ENCODE results near the gene GPC5.
"Not testable (repeated sequence)": the region's sequence is repeated elsewhere in the genome, so short reads cannot be mapped to it uniquely, and the experiment has no call there.

Gene GPC5

GRCh38 chr13:92514420-92515125 is 1116.2 kb downstream of the GPC5 start:
- no peak for DNase-seq

- not testable (repeated sequence) for DNase-seq
Measured at GRCh38 chr13:92516878-92517277, 1118.5 kb downstream of the GPC5 start.

- DNase-seq: not testable (repeated sequence)
Measured at GRCh38 chr13:92518622-92519021, 1120.2 kb downstream of the GPC5 start.

GRCh38 chr13:92530364-92530763 is 1131.9 kb downstream of the GPC5 start:
- DNase-seq: no peak

- DNase-seq: no peak
Measured at GRCh38 chr13:92535222-92536006, 1137.0 kb downstream of the GPC5 start.

- DNase-seq: no peak
Measured at GRCh38 chr13:92537471-92537870, 1139.0 kb downstream of the GPC5 start.

- no peak for DNase-seq
Measured at GRCh38 chr13:92538164-92538563, 1139.7 kb downstream of the GPC5 start.

- DNase-seq: not testable (repeated sequence)
Measured at GRCh38 chr13:92539148-92539547, 1140.7 kb downstream of the GPC5 start.

- DNase-seq: no peak
Measured at GRCh38 chr13:92547266-92547665, 1148.8 kb downstream of the GPC5 start.

- DNase-seq: no peak
Measured at GRCh38 chr13:92549276-92549675, 1150.9 kb downstream of the GPC5 start.

- no peak for DNase-seq
Measured at GRCh38 chr13:92553470-92554114, 1155.2 kb downstream of the GPC5 start.

GRCh38 chr13:92560883-92561282 is 1162.5 kb downstream of the GPC5 start:
- DNase-seq: no peak

GRCh38 chr13:92564942-92565341 is 1166.5 kb downstream of the GPC5 start:
- DNase-seq: no peak

- DNase-seq: no peak
Measured at GRCh38 chr13:92566767-92567166, 1168.3 kb downstream of the GPC5 start.

GRCh38 chr13:92572190-92572589 is 1173.8 kb downstream of the GPC5 start:
- no peak for DNase-seq

GRCh38 chr13:92573467-92574057 is 1175.1 kb downstream of the GPC5 start:
- DNase-seq: peak; percentile 30 to 90

GRCh38 chr13:92574499-92574898 is 1176.1 kb downstream of the GPC5 start:
- DNase-seq: no peak

- no peak for DNase-seq
Measured at GRCh38 chr13:92575777-92576176, 1177.4 kb downstream of the GPC5 start.

GRCh38 chr13:92578358-92578757 is 1179.9 kb downstream of the GPC5 start:
- no peak for DNase-seq

GRCh38 chr13:92589955-92590354 is 1191.5 kb downstream of the GPC5 start:
- no peak for DNase-seq

- no peak for DNase-seq
Measured at GRCh38 chr13:92590503-92590908, 1192.1 kb downstream of the GPC5 start.

GRCh38 chr13:92591117-92591516 is 1192.7 kb downstream of the GPC5 start:
- no peak for DNase-seq

GRCh38 chr13:92592757-92593156 is 1194.3 kb downstream of the GPC5 start:
- no peak for DNase-seq

Measured in NCI-H526 (cell line).